GM21576 (cell line): Measurements from ENCODE around the gene MAP7D3.
"Not testable (repeated sequence)": the region's sequence is repeated elsewhere in the genome, so short reads cannot be mapped to it uniquely, and the experiment has no call there.

Experiments
- ATAC-seq: cut with Tn5 transposase; IDR thresholded peaks from one replicate; pipeline ENCODE4 v1.9.1; 2021; ENCODE audit warnings: mild to moderate bottlenecking, moderate library complexity; ENCODE audit not compliant: unreplicated experiment

Gene MAP7D3

DNA sequence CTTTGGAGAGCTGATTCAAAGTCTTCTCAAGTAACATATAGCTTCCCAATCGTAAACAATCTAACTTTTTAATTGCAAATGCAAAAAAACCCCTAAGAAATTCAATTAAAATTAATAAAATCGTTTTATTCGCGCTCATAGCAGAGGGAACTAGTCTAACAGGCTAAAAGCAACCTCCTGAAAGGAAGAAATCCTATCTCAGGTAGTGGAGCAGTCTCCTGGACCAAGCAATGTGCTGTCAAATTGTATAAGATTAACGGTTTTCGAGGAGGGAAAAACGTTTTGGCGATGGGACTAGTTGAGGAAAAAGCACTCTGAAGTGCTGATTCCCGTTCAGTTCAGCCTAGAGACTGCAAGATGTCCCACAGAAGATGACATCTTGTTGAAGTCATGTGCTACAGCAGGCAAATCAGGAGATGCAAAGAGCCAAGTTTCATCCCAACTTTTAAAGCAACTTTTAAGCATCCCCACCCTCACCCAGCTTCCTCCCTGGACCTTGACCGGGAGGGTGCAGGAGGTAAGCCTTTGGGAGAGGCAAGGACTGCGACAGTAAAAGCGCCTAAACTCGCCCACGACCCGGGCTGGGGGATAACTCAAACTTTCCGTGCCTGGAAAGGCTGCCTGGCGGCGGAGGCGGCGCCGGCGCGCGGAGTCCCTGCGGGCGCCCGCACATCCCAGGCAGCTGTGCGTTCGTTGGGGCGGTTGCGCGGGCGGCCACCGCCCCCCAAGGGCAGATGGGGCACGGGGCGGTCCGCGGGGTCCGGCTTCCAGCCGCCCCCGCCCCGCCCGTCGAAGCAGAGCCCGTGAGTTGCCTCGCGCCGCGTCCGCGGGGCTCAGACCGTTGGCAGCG, 784 bp downstream of the MAP7D3 start:
- ATAC-seq: peak; percentile 29

DNA sequence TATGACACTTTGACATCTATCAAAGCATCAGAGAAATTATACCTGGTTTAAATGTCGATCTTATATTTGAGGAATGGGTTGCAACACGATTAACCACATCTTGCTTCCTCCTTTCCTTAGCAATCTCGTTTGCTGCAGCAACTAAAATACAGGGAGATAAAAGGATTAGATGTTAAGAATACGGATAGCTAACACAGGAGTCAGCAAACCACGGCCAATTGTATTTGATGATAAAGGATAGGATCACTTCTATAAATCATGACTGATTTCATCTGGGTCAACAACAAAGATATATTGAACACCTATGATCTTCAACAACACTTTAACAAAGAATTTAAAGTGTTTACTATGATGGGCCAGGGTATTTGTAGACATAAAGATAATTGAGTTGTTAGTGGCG, 5.0 kb downstream of the MAP7D3 start:
- ATAC-seq: no peak

DNA sequence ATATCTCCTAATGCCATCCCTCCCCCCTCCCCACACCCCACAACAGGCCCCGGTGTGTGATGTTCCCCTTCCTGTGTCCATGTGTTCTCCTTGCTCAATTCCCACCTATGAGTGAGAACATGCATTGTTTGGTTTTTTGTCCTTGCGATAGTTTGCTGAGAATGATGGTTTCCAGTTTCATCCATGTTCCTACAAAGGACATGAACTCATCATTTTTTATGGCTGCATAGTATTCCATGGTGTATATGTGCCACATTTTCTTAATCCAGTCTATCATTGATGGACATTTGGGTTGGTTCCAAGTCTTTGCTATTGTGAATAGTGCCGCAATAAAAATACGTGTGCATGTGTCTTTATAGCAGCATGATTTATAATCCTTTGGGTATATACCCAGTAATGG, 13.4 kb downstream of the MAP7D3 start:
- ATAC-seq: not testable (repeated sequence)

DNA sequence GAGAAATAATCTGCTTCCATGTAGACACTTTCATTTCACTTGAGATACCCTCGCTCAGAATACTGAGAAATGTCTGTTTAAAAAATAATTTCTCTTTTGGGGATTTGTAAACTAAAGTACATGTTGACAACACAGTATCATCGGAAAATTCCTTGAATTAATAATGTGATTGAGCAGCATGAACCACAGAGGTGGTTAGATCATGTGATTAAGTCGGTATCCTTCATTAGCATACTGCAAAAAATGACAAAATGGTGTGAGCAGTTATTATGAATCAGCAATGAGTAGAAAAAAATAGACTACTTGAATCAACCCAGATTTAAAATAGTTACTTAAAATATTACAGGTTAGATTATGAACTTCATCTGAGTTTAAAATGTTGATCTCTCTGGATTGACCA, 14.1 kb downstream of the MAP7D3 start:
- ATAC-seq: no peak

DNA sequence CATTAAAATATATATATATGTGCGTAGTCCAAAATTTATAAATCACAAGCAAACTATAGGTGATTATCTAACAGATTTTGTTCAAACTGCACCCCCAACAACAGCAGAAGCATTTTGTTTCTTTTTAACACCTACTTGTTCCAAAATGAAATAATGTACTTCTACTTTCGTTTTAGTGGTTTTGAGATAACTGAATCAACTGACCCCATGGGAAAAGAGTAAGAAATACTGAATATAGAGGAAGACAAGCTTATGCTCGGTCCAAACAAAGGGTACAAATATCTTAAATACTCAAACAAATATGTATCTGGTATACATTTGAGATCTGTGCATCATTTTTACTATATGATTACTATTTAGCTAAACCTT, 22.4 kb downstream of the MAP7D3 start:
- ATAC-seq: no peak

DNA sequence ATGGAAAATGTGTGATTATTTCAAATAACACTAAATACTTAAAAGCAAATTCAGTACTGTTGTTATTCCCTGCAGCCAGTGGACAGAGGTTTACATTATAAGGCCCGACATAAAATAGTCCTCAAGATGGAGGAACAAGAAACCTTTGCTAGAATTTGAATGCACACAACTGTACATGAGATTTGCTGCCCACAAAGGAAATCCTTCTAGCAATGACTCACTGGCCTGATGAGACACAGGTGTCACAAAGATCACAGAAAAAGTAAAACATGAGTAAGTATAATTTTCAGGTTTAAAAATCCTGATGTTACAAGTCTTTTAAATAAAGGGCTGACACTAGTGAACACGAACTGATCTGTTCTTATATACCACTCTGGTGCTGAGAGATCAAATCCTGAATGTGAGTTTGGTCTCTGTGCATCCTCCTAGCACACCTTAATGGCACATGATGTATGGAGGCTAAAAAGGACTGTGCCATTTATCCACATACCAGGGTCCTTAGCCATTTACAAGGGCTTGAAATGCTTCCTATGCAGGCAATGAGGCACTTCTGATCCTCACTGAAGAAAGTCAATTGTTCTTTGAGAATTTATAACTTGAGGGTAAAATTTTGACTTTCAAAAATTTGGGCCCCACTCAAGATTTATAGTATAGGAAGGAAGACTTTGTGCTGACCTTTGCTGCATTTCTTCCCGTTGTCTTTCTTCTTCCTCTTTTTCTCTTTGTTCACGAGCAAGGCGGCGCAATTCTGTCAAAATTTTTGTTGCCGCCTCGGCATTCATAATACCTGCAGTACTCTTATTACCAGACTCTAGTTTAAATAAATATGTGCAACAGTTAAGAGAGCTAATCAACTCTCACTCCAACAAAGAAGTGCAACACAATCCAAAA, 23.0 kb downstream of the MAP7D3 start:
- peak; percentile 52 for ATAC-seq

DNA sequence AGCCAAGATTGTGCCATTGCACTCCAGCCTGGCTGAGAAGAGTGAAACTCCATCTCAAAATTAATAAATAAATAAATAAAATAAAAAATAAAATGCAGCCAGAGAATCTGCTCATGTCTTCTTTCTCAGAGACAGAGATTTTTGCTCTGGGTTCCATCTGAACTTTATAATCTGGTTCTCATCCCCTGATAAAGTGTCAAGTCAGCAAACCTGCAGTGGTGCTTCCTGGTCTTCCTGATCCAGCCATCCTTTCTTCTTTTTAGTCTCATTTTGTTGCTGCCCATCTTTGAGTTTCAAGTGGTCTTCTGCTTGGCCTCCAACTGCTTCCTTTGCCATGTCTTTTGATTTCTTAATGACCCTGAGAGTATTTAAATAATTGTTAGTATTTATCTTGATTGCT, 24.1 kb downstream of the MAP7D3 start:
- ATAC-seq: no peak

DNA sequence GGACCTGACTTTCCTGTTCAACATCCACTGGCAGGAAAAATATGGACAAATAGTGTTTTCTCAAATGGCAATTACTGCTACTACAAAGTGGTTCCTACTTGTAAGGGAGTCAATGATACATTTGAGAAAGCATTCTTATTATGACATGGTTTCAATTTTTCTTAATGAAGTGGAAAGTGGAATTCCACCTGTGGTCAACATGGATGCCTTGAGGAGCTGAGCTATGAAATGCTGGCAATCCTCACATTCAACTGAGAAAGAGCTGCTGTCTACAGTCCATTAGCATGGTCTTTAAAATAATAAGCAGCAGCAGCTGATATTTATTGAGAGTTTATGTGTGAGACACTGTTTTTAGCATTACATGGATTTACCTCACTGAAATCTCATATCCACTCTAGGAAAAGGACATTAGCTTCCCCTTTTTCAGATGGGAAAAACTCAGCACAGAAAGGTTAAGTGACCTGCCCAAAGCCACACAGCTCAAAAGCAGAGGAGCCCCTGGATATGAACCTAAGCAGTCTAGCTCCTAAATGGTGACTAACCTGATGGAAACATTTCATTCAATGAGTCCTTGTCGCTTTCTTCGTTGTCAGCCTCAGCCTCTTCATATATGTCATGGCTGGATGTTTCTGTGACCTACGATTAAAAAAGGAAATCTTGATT, 29.2 kb downstream of the MAP7D3 start:
- ATAC-seq: no peak

DNA sequence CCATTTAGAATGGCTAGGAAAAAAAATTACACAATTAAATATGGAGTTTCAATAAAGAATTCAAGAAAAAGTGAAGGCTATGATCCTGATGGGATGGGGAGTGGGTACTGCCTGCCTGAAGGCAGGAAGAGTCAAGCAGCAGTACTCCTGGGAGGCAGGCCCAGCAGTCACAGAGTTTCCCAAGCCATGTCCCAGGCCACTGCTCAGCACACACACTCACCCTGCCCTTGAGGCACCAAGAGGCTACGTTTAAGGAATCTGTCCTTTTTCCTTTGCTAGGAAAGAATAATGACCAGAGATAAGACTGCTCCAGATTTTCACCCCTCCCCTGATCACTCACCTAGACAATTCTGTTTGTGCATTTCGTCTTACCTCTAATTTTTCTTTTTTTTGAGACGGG, 30.2 kb downstream of the MAP7D3 start:
- ATAC-seq: no peak

DNA sequence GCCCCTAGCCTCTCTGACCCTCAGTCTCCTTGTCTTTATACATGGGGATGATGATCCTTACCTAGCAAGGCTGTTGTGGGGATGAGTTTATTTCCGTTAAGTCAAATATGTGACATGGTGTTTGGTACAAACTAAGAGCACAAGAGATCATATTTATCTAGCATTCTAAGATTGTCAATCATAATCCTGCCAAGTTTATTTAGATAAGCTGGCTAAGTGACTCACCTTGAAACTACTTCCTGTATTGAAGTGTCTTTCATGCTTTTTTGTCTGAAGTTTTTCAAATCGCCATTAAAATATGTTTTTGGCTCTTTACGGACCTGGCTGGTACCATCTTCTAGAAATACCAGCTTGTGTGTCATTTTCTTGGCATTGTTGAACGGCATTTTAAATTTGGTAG, 30.7 kb downstream of the MAP7D3 start:
- ATAC-seq: no peak

DNA sequence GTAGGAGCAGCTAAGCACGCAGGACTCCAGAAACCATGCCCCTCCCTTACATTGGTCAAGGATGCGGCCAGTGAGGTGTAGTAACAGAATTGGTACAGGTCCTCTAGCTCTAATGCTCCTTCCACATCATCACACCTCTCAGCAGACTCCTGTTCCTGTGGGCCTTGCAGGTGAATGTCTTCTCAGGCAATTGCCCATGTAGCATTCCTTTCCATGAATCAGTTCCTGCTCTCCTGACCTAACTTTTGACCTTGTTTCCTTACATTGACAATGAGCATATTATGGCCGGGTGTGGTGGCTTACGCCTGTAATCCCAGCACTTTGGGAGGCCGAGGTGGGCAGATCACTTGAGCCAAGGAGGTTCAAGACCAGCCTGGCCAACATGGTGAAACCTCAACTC, 31.3 kb downstream of the MAP7D3 start:
- ATAC-seq: no peak

DNA sequence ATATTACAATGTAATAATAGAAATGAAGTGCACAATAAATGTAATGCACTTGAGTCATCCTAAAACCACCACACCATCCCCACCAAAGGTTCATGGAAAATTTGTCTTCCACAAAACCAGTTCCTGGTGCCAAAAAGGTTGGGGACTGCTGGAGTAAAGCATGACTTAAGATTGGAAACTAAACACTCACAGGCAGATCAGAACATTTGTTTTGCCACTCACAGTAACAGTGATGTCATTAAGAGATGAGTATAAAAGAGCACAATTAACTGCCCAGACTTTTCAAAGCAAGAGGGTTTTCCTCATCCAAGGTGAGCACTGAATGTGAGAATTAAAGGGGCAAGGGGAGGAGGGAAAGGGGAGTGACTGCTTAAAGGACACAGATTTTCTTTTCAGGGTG, 35.6 kb downstream of the MAP7D3 start:
- no peak for ATAC-seq

DNA sequence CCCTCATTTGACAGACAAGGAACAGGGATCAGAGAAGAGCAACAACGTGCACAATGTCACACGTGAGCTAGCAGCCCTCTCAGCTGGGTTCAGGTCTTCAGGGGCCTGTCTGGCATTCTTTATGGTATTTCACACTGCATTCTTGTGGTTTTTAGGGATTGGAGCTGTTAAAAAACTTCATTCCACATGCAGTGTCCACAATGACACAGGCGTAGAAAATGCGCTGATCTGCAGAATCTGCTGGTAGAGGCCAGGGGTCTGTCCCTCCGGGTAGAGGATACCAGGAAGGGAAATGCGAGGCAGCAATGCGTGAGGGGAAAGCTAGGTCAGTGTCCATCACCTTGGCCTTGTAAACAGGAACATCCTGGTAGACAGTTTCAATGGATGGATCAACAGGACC, 36.6 kb downstream of the MAP7D3 start:
- no peak for ATAC-seq

DNA sequence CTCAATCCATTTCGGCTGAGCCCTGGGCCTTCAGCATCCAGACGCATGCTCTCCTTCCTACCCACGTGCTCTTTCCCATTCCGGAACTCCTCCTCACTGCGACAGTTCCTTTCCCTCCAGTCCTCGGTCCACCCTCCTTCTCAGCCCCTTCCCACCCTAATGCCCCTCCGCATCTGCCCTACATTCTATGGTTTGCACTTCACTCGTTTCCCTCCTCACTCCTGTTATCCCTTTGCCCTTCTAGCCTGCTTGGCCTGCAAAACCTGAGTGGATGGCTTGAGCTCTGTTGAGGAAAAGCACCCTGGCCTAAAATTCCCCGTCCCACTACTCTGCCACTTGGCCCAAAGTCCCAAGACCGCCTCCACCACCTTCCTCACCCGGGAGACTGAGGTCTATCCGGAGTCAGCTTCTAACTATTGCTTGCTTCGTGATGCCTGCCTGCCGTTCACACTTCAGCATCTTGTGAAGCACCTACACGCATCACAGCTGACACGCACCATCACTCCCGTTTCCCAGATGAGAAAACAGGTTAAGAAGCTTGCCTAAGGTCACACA, 38.6 kb downstream of the MAP7D3 start:
- ATAC-seq: no peak

DNA sequence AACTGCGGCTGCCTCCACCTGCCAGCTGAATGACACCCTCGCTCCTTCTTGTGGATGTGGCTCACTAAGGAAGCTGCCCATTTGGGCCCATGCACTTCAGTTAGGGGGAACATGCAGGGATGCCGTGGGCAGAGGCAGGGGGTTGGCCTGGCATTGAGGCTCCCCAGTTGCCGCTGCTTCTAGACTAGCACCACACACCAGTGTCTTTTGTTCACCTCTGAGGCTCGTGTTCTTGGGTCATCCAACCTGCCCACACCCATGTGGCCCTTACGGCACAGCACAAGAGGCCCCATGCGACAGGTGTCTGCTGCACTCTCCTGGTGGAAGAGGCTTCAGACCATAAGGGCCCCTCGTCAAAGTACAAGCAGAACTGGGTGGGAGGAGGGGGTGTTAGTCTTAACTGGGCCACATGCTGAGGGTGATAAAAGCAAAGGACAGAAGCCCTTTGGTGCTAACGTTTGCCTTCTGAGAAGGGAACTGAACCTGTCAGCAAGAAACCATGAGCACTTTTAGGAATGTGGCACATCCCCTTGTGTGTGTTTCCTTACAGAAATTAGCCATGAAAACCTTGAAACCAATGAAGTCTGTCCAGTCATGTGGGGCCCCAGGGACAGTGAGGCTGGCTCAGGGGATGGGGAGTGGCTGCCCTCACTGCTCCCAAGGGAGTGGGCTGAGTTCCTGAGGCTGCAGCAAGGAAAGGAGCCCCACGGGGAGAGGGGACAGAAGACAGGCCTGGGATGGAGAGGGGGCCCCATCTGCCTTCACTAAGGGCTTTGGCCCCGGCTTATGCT, 39.2 kb downstream of the MAP7D3 start:
- no peak for ATAC-seq

DNA sequence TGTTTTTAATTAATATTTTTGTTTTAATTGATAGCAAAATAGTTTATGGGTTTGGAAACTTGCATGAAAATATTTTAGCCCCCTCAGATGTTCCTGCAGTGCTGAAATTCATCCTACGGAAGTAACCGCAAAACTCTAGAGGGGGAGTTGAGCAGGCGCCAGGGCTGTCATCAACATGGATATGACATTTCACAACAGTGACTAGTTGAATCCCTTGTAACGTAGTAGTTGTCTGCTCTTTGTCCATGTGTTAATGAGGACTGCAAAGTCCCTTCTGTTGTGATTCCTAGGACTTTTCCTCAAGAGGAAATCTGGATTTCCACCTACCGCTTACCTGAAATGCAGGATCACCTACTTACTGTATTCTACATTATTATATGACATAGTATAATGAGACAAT, 40.4 kb downstream of the MAP7D3 start:
- ATAC-seq: no peak

DNA sequence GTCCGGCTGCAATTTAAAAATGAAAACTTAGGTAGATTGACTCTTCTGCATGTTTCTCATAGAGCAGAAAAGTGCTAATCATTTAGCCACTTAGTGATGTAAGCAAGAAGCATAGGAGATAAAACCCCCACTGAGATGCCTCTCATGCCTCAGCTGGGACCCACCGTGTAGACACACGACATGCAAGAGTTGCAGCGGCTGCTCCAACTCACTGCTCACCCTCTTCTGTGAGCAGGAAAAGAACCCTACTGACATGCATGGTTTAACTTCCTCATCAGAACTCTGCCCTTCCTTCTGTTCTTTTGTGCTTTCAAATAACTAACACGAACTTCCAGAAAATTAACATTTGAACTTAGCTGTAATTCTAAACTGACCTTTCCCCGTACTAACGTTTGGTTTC, 41.0 kb downstream of the MAP7D3 start:
- peak; percentile 52 for ATAC-seq

DNA sequence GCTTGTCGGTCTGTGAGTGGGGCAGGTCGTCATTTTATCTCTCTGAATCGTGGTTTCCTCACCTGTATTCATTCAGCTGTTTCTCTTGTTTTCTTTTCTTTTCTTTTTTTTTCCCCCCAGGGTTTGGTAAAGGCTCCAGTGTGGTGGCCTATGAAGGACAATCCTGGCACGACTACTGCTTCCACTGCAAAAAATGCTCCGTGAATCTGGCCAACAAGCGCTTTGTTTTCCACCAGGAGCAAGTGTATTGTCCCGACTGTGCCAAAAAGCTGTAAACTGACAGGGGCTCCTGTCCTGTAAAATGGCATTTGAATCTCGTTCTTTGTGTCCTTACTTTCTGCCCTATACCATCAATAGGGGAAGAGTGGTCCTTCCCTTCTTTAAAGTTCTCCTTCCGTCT, 41.4 kb downstream of the MAP7D3 start:
- no peak for ATAC-seq

DNA sequence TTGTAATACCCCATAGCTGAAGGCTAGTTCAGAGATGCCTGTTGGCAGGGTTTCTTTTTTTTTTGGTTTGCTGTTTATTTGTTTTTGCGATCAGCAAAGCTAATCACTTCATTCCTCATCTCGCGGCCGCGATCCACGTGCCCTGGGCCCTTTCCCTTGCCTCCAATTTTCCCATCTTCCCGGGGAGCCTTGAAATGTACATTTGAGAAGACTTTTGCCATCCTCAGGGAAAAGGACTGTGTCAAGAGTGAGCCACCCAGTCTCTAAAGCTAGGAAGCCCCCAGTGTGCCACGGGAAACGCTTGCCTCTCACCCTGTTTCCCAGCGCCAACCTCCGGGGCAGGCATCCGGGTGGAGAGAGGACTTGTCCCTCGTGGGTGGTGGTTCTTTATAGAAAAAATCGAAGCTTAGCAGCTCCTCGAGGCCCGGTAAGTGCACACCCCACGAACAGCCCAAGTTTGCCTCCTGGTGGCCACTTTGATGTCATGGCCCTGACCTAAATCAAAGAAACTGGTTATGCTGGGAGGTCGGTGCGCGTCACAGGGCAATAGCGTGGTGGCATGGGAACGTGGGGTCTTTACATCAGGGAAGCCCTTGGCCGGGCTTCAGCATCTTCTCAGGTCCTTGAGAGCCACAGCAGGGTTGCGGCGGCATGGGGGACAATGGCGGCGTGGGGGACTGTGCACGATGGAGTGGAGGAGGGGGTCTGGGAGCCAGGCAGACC, 42.0 kb downstream of the MAP7D3 start:
- ATAC-seq: no peak

DNA sequence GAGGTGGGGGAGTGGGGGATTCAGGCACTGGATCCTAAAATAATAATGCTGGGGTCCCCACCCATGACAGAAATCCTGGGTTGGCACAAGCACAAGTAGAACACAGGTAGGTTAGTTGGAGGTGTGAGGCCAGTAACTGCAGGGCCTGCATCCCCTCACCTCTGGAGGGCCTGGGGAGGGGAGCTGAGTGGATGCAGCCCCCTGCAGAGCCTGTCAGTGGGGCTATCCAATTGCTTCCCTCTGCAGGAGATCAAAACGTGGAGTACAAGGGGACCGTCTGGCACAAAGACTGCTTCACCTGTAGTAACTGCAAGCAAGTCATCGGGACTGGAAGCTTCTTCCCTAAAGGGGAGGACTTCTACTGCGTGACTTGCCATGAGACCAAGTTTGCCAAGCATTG, 43.7 kb downstream of the MAP7D3 start:
- ATAC-seq: no peak
